Endodermal cell (in vitro differentiated cells): ENCODE measurements around the gene CLN3. TPM values are rescaled to one million over a fixed set of nuclear protein-coding genes. Genes with fewer than 3 reads are reported as not detected.

ENCODE experiments used
- DNase-seq: peaks from one replicate; pipeline ENCODE4 v3.0.0-alpha.2; 2017
- H3K27ac ChIP-seq: 2 replicates; pipeline ENCODE4 v1.5.1; 2013; ENCODE audit warnings: mild to moderate bottlenecking, low read depth, low read length, moderate library complexity
- H3K27me3 ChIP-seq: 2 replicates; pipeline ENCODE4 v1.6.1; 2013; ENCODE audit warnings: mild to moderate bottlenecking, low read length, moderate library complexity; ENCODE audit not compliant: insufficient read depth, control insufficient read depth, poor library complexity, severe bottlenecking
- H3K36me3 ChIP-seq: 2 replicates; pipeline ENCODE4 v1.7.0; 2013; ENCODE audit warnings: mild to moderate bottlenecking, low read length, moderate library complexity; ENCODE audit not compliant: control insufficient read depth, insufficient read depth
- H3K4me1 ChIP-seq: one replicate; pipeline ENCODE4 v1.7.0; 2013; ENCODE audit warnings: low read length; ENCODE audit not compliant: control insufficient read depth, insufficient read depth
- H3K4me3 ChIP-seq: 2 replicates; pipeline ENCODE4 v1.5.1; 2013; ENCODE audit warnings: mild to moderate bottlenecking, low read length, moderate library complexity
- H3K9ac ChIP-seq: 2 replicates; pipeline ENCODE4 v1.6.1; 2013; ENCODE audit warnings: mild to moderate bottlenecking, low read length, moderate library complexity; ENCODE audit not compliant: poor library complexity, severe bottlenecking; ENCODE audit errors: extremely low read depth
- H3K9me3 ChIP-seq: 2 replicates; pipeline ENCODE4 v1.6.1; 2013; ENCODE audit warnings: mild to moderate bottlenecking, low read length, moderate library complexity; ENCODE audit not compliant: control insufficient read depth
- H3K27ac Mint-ChIP-seq: 2 replicates; pipeline ENCODE4 v1.8.0; 2020; ENCODE audit warnings: mixed read lengths
- H3K27me3 Mint-ChIP-seq: 2 replicates; pipeline ENCODE4 v1.8.0; 2021; ENCODE audit warnings: mild to moderate bottlenecking, mixed read lengths; ENCODE audit not compliant: insufficient read depth
- H3K36me3 Mint-ChIP-seq: 2 replicates; pipeline ENCODE4 v1.8.0; 2020; ENCODE audit warnings: low read depth, mixed read lengths
- H3K4me1 Mint-ChIP-seq: 2 replicates; pipeline ENCODE4 v1.8.0; 2020; ENCODE audit warnings: mixed read lengths
- H3K4me3 Mint-ChIP-seq: 2 replicates; pipeline ENCODE4 v1.8.0; 2020; ENCODE audit warnings: mild to moderate bottlenecking, moderate library complexity, mixed read lengths
- H3K9me3 Mint-ChIP-seq: 2 replicates; pipeline ENCODE4 v1.8.0; 2020; ENCODE audit warnings: mild to moderate bottlenecking, mixed read lengths
- WGBS, 2 experiments: methylation state at CpG; one replicate each; pipeline versions ENCODE4 v1.1.5 to v1.1.7; 2013; ENCODE audit warnings: missing lambda C conversion rate in 2 of 2, mixed read lengths in 1 of 2; ENCODE audit not compliant: insufficient coverage in 1 of 2, insufficient read length in 1 of 2; 5-methylcytosine and 5-hydroxymethylcytosine counted together
- total RNA-seq, 2 donors: library from RNA; stranded (reverse); fragmentation: NEBNext Ultra II Directional in 1 of 2; extraction: Animal tissue kit (Norgen Biotek cat#: 25700) in 1 of 2; gene quantifications; 2 replicates in 1 of 2; 3 replicates in 1 of 2; pipeline ENCODE4 v1.2.1, GENCODE V29; 2021
- TF ChIP-seq, protein P1 (sequence below): fragments of 200-600 bp; sonication (generic); conservative IDR thresholded peaks from 2 replicates; pipeline ENCODE4 v1.5.0; 2021; ENCODE audit warnings: antibody characterized with exemption, mild to moderate bottlenecking

Gene CLN3
- total RNA-seq, 2 donors from 2014 or later, result 29.9 to 30.2 TPM

DNA sequence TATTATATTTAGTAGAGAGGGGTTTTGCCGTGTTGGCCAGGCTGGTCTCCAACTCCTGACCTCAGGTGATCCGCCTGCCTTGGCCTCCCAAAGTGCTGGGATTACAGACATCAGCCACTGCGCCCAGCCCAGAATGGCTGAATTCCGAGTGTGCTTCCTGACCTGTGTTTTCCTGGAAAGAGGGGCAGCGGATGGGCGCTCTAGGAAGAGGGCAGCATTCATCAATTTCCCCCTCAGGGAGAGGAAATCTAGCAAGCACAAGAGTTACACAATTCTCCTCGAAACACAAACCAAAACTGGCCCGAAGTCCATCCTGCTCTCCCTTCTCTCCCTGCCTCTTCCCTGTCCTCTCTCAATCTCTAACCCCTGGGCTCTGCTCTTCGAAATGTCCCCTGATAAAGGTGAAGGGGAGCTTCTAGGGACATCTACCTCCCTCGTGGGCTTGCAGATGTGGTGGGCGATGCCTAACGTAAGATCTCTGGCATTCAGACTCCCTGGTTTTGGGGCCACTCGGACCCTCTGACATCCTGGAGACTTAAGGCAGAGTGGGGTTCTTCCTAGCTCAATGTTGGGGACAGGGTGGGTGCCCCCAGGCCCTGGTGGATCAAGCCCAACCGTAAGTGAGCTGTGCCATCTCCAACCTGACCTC is 13.7 kb upstream of the CLN3 start:
- DNase-seq, result no peak
- TF ChIP-seq, protein P1, sequence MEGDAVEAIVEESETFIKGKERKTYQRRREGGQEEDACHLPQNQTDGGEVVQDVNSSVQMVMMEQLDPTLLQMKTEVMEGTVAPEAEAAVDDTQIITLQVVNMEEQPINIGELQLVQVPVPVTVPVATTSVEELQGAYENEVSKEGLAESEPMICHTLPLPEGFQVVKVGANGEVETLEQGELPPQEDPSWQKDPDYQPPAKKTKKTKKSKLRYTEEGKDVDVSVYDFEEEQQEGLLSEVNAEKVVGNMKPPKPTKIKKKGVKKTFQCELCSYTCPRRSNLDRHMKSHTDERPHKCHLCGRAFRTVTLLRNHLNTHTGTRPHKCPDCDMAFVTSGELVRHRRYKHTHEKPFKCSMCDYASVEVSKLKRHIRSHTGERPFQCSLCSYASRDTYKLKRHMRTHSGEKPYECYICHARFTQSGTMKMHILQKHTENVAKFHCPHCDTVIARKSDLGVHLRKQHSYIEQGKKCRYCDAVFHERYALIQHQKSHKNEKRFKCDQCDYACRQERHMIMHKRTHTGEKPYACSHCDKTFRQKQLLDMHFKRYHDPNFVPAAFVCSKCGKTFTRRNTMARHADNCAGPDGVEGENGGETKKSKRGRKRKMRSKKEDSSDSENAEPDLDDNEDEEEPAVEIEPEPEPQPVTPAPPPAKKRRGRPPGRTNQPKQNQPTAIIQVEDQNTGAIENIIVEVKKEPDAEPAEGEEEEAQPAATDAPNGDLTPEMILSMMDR, result no peak
- H3K27me3 ChIP-seq, result no peaks in the 10 kb centered on the region
- H3K4me3 Mint-ChIP-seq, result no peak overlapping the region
- H3K4me3 ChIP-seq, result no peak overlapping the region
- no peaks in the 10 kb centered on the region for H3K9me3 Mint-ChIP-seq
- WGBS, 2 experiments, result 87 to 90% methylated on average over 11 to 14 of the region's 14 CpGs
- H3K27ac ChIP-seq, result no peak overlapping the region
- no peaks in the 10 kb centered on the region for H3K36me3 ChIP-seq
- H3K9me3 ChIP-seq, result no peaks in the 10 kb centered on the region
- H3K27ac Mint-ChIP-seq, result no peak overlapping the region
- H3K4me1 ChIP-seq, result no peaks in the 10 kb centered on the region
- H3K36me3 Mint-ChIP-seq, result no peaks in the 10 kb centered on the region
- no peaks in the 10 kb centered on the region for H3K4me1 Mint-ChIP-seq
- H3K9ac ChIP-seq, result no peak overlapping the region
- peaks cover 11% of the 10 kb centered on the region for H3K27me3 Mint-ChIP-seq

DNA sequence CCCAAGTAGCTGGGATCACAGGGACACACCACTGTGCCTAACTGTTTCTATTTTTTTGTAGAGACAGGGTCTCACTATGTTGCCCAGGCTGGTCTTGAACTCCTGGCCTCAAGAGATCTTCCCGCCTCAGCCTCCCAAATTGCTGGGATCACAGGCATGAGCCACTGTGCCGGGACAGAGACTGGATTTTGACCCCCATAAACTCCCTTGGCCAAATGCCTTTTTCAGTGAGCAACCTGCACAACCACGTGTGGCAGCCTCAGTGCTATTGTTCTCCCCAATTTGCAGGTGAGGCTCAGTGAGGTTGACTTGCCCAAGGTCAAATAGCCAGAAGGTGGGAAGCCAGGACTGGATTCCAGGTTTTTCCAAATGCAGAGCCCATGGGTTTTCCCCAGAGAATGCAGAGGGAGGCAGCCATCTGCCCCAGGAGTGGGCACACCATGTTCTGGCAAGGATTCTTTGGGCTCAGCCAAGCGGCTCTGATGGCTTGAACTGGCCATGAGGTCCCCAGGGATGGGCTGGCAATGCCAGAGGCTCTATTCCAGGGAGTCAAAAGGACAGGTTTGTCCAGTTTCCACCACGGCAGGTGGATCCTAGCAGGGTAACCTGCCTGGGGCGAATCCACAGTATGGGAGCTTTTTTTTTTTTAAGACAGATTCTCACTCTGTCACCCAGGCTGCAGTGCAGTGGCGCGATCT is 13.0 kb upstream of the CLN3 start:
- H3K27ac ChIP-seq, result no peak overlapping the region
- Mint-ChIP-seq H3K27ac (no peak overlapping the region), H3K4me3 (no peak overlapping the region), H3K36me3 (no peaks in the 10 kb centered on the region), H3K4me1 (no peaks in the 10 kb centered on the region), H3K9me3 (no peaks in the 10 kb centered on the region), H3K27me3 (peaks cover 12% of the 10 kb centered on the region)
- TF ChIP-seq, protein P1, result no peak
- H3K27me3 ChIP-seq, result no peaks in the 10 kb centered on the region
- H3K4me3 ChIP-seq, result no peak overlapping the region
- H3K4me1 ChIP-seq, result no peaks in the 10 kb centered on the region
- no peak for DNase-seq
- H3K9ac ChIP-seq, result no peak overlapping the region
- WGBS, 2 experiments, result 71 to 90% methylated on average over 5 to 8 of the region's 8 CpGs
- no peaks in the 10 kb centered on the region for H3K9me3 ChIP-seq
- H3K36me3 ChIP-seq, result no peaks in the 10 kb centered on the region

DNA sequence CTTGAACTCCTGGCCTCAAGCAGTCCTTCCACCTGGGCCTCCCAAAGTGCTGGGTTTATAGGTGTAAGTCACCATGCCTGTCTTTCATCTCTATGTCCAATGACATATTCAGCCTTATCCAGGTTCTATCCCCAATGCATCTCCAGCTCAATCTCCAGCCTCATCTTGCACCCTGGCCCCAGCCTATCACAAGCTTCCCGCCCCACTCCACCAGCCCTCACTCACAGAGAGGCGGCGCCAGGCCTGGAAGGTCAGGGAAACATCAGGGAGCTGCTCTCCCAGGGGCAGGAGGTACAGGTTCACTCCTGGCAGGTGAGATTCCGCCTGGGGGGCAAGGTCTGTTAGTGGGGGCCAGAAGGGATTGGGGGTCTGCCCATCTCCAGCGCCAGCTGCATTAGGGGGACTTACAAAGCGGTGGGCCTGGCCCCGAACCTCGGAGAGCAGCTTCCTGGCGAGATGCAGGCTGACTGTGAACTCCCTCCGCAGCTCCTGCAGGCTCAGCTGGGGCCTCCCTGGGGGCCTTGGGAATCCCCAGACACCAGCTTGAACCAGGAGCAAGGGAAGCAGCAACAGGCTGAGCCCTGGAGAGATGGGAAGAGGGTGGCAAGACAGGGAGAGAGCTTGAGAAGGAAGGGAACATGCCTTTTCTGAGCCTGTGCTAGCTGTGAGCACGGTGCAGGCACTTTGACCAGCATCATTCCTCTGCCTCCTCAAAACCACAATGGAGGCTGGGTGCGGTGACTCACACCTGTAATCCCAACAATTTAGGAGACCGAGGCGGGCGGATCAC is 11.8 kb upstream of the CLN3 start:
- no peaks in the 10 kb centered on the region for H3K36me3 ChIP-seq
- H3K4me3 ChIP-seq, result no peak overlapping the region
- no peak overlapping the region for H3K9ac ChIP-seq
- Mint-ChIP-seq H3K27ac (no peak overlapping the region), H3K27me3 (peaks cover 12% of the 10 kb centered on the region), H3K9me3 (no peaks in the 10 kb centered on the region), H3K4me1 (no peaks in the 10 kb centered on the region), H3K36me3 (no peaks in the 10 kb centered on the region), H3K4me3 (no peak overlapping the region)
- H3K9me3 ChIP-seq, result no peaks in the 10 kb centered on the region
- WGBS, 2 experiments, result 86 to 91% methylated on average over 4 to 15 of the region's 15 CpGs
- DNase-seq, result no peak
- no peak overlapping the region for H3K27ac ChIP-seq
- H3K27me3 ChIP-seq, result no peaks in the 10 kb centered on the region
- no peaks in the 10 kb centered on the region for H3K4me1 ChIP-seq
- TF ChIP-seq, protein P1, result no peak
